ENCODE results near the gene MS4A2.

GRCh38 chr11:60121264-60121663, 32.8 kb downstream of the MS4A2 start:
- TF ChIP-seq, protein P1, sequence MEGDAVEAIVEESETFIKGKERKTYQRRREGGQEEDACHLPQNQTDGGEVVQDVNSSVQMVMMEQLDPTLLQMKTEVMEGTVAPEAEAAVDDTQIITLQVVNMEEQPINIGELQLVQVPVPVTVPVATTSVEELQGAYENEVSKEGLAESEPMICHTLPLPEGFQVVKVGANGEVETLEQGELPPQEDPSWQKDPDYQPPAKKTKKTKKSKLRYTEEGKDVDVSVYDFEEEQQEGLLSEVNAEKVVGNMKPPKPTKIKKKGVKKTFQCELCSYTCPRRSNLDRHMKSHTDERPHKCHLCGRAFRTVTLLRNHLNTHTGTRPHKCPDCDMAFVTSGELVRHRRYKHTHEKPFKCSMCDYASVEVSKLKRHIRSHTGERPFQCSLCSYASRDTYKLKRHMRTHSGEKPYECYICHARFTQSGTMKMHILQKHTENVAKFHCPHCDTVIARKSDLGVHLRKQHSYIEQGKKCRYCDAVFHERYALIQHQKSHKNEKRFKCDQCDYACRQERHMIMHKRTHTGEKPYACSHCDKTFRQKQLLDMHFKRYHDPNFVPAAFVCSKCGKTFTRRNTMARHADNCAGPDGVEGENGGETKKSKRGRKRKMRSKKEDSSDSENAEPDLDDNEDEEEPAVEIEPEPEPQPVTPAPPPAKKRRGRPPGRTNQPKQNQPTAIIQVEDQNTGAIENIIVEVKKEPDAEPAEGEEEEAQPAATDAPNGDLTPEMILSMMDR (IDR thresholded peaks at IDR 0.05) = no peak
- TF ChIP-seq ZFX (IDR thresholded peaks at IDR 0.05; ENCODE audit: borderline replicate concordance) = no peak

Data from 22Rv1 (cell line).